Endodermal cell (in vitro differentiated cells): ENCODE measurements around the gene EIF2S3B. TPM values are rescaled to one million over a fixed set of nuclear protein-coding genes. Genes with fewer than 3 reads are reported as not detected.

Experiments used
- DNase-seq: peaks from one replicate; pipeline ENCODE4 v3.0.0-alpha.2; 2017
- H3K27ac ChIP-seq: 2 replicates; pipeline ENCODE4 v1.5.1; 2013; ENCODE audit warnings: mild to moderate bottlenecking, low read depth, low read length, moderate library complexity
- H3K27me3 ChIP-seq: 2 replicates; pipeline ENCODE4 v1.6.1; 2013; ENCODE audit warnings: mild to moderate bottlenecking, low read length, moderate library complexity; ENCODE audit not compliant: insufficient read depth, control insufficient read depth, poor library complexity, severe bottlenecking
- H3K36me3 ChIP-seq: 2 replicates; pipeline ENCODE4 v1.7.0; 2013; ENCODE audit warnings: mild to moderate bottlenecking, low read length, moderate library complexity; ENCODE audit not compliant: control insufficient read depth, insufficient read depth
- H3K4me1 ChIP-seq: one replicate; pipeline ENCODE4 v1.7.0; 2013; ENCODE audit warnings: low read length; ENCODE audit not compliant: control insufficient read depth, insufficient read depth
- H3K4me3 ChIP-seq: 2 replicates; pipeline ENCODE4 v1.5.1; 2013; ENCODE audit warnings: mild to moderate bottlenecking, low read length, moderate library complexity
- H3K9ac ChIP-seq: 2 replicates; pipeline ENCODE4 v1.6.1; 2013; ENCODE audit warnings: mild to moderate bottlenecking, low read length, moderate library complexity; ENCODE audit not compliant: poor library complexity, severe bottlenecking; ENCODE audit errors: extremely low read depth
- H3K9me3 ChIP-seq: 2 replicates; pipeline ENCODE4 v1.6.1; 2013; ENCODE audit warnings: mild to moderate bottlenecking, low read length, moderate library complexity; ENCODE audit not compliant: control insufficient read depth
- H3K27ac Mint-ChIP-seq: 2 replicates; pipeline ENCODE4 v1.8.0; 2020; ENCODE audit warnings: mixed read lengths
- H3K27me3 Mint-ChIP-seq: 2 replicates; pipeline ENCODE4 v1.8.0; 2021; ENCODE audit warnings: mild to moderate bottlenecking, mixed read lengths; ENCODE audit not compliant: insufficient read depth
- H3K36me3 Mint-ChIP-seq: 2 replicates; pipeline ENCODE4 v1.8.0; 2020; ENCODE audit warnings: low read depth, mixed read lengths
- H3K4me1 Mint-ChIP-seq: 2 replicates; pipeline ENCODE4 v1.8.0; 2020; ENCODE audit warnings: mixed read lengths
- H3K4me3 Mint-ChIP-seq: 2 replicates; pipeline ENCODE4 v1.8.0; 2020; ENCODE audit warnings: mild to moderate bottlenecking, moderate library complexity, mixed read lengths
- H3K9me3 Mint-ChIP-seq: 2 replicates; pipeline ENCODE4 v1.8.0; 2020; ENCODE audit warnings: mild to moderate bottlenecking, mixed read lengths
- WGBS, 2 experiments: methylation state at CpG; one replicate each; pipeline versions ENCODE4 v1.1.5 to v1.1.7; 2013; ENCODE audit warnings: missing lambda C conversion rate in 2 of 2, mixed read lengths in 1 of 2; ENCODE audit not compliant: insufficient coverage in 1 of 2, insufficient read length in 1 of 2; 5-methylcytosine and 5-hydroxymethylcytosine counted together
- total RNA-seq, 2 donors: library from RNA; stranded (reverse); fragmentation: NEBNext Ultra II Directional in 1 of 2; extraction: Animal tissue kit (Norgen Biotek cat#: 25700) in 1 of 2; gene quantifications; 2 replicates in 1 of 2; 3 replicates in 1 of 2; pipeline ENCODE4 v1.2.1, GENCODE V29; 2021
- TF ChIP-seq, protein P1 (sequence below): fragments of 200-600 bp; sonication (generic); conservative IDR thresholded peaks from 2 replicates; pipeline ENCODE4 v1.5.0; 2021; ENCODE audit warnings: antibody characterized with exemption, mild to moderate bottlenecking

The EIF2S3B gene
- total RNA-seq, 2 donors from 2014 or later = 2.1 to 5.9 TPM

DNA sequence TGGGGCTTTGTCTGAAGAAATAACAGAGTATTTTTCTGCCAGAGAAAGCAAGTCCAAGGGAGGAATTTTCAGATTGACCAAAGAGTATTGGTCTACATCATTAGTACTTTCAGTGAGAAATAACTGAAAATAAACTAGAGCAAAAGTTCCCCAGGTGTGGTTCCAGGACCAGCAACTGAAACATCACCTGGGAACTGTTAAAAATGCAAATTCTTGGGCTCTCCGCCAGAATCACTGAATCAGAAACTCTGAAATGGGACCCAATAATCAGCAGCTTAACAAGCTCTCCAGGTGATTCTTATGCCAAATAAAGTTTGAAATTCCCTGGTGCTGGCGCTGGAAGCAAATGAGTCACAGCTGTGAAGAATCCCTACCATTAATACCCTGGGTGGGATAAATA lies 52.1 kb downstream of the EIF2S3B start:
- TF ChIP-seq, protein P1, sequence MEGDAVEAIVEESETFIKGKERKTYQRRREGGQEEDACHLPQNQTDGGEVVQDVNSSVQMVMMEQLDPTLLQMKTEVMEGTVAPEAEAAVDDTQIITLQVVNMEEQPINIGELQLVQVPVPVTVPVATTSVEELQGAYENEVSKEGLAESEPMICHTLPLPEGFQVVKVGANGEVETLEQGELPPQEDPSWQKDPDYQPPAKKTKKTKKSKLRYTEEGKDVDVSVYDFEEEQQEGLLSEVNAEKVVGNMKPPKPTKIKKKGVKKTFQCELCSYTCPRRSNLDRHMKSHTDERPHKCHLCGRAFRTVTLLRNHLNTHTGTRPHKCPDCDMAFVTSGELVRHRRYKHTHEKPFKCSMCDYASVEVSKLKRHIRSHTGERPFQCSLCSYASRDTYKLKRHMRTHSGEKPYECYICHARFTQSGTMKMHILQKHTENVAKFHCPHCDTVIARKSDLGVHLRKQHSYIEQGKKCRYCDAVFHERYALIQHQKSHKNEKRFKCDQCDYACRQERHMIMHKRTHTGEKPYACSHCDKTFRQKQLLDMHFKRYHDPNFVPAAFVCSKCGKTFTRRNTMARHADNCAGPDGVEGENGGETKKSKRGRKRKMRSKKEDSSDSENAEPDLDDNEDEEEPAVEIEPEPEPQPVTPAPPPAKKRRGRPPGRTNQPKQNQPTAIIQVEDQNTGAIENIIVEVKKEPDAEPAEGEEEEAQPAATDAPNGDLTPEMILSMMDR = no peak
- H3K4me3 ChIP-seq = peak overlapping the region; percentile 7
- H3K27me3 ChIP-seq = no peaks in the 10 kb centered on the region
- peak; percentile 69 for DNase-seq
- no peaks in the 10 kb centered on the region for H3K36me3 ChIP-seq
- no peak overlapping the region for H3K27ac ChIP-seq
- Mint-ChIP-seq H3K27me3 (no peaks in the 10 kb centered on the region), H3K36me3 (no peaks in the 10 kb centered on the region), H3K9me3 (peaks cover 11% of the 10 kb centered on the region), H3K4me3 (peak overlapping the region; percentile 0), H3K4me1 (peaks cover 17% of the 10 kb centered on the region), H3K27ac (peak overlapping the region; percentile 55)
- no peaks in the 10 kb centered on the region for H3K4me1 ChIP-seq
- H3K9me3 ChIP-seq = peaks cover 15% of the 10 kb centered on the region
- no peak overlapping the region for H3K9ac ChIP-seq
- 52 to 77% methylated on average over 1 to 2 of the region's 2 CpGs for WGBS, 2 experiments

Other genes starting within 250 kb of the EIF2S3B start
- 1 to 10 TPM in 1 of 2 donors, under 1 TPM in 1; 0.59 to 2.2 TPM for gene KLRD1, start 198.0 kb upstream of the EIF2S3B start, total RNA-seq
- gene KLRK1, start 115.8 kb upstream of the EIF2S3B start, total RNA-seq = under 1 TPM in 1 of 2 donors, not detected in 1; 0.24 TPM
- gene KLRC4, start 96.1 kb upstream of the EIF2S3B start, total RNA-seq = not detected
- not detected for gene KLRC3, start 85.3 kb upstream of the EIF2S3B start, total RNA-seq
- gene KLRC2, start 69.9 kb upstream of the EIF2S3B start, total RNA-seq = not detected
- not detected for gene KLRC1, start 52.5 kb upstream of the EIF2S3B start, total RNA-seq
- gene MAGOHB, start 107.7 kb downstream of the EIF2S3B start, total RNA-seq = 10 to 100 TPM; 53.8 to 75.8 TPM
- 1 to 10 TPM; 3.3 to 4.5 TPM for gene STYK1, start 168.2 kb downstream of the EIF2S3B start, total RNA-seq
- gene YBX3, start 217.4 kb downstream of the EIF2S3B start, total RNA-seq = 100 to 1,000 TPM; 251 to 419 TPM